CD4-positive, alpha-beta T cell treated with Interleukin-12 subunit alpha and Interleukin-12 subunit beta, for 1 hour (primary cell): ENCODE data around the gene RASGRP2.
A peak's percentile ranks its signal among the peaks of the same experiment; 100 is the strongest.

Experiments used
- DNase-seq: peaks from one replicate; pipeline ENCODE4 v3.0.0-alpha.2; 2020

Gene RASGRP2

DNA sequence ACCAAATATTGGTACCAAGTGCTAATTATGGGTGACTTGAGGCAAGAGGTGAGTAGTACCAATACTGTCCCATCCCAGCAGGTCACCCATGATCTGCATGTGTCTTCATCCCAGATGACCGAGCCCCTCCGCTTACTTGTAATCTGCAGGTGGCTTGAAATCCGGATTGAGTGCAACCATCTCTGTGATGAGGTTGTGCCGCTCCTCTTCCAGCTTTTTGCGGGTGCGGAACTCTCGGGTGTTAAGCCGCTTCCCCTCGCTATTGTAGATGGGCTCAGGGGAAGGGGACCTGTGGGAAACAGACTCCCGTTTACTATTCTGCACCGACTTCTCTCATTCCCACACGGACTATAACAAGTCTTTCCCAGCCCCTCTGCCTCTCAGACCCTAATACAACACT is 26.2 kb upstream of the RASGRP2 start:
- DNase-seq = no peak

GRCh38 chr11:64769283-64769682 is 25.3 kb upstream of the RASGRP2 start:
- DNase-seq = no peak

DNA sequence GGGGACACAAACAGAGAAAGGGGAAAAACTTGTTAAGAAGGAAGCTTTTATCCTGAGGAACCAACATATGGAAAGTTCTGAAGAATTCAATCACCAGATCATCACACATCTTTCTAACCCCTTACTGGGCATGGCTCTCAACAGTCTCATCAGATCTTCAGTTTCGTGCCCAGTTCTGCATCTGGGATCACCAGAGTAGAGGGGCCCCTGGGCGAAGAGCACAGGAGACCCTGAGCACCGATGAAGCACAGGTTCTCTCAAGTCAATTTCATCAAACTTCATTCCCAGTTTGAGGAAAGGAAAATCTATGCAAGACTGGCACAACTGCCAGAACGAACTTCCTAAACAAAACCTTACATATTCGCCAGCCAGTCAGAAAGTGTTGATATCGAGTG is 24.4 kb upstream of the RASGRP2 start:
- DNase-seq = no peak

- DNase-seq = peak; percentile 84
Observed at GRCh38 chr11:64767344-64768299, 23.7 kb upstream of the RASGRP2 start.

DNA sequence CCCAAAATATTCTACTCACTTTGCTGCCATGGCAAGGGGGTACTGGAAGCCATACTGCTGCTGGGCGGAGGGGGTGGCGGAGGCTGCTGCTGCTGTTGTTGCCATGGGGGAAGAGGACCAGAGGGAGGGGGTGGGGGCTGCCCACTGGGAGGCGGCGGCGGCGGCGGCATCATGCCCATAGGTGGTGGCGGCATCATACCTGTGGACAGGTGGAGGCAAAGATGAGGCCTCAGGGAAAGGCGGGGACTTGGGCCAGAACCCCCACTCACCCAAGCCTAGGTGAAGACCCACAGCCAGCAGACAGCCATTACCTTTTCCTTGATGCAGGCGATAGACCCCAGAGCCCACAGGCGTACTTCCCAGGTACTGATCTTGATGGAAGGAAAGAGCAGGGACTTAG is 22.9 kb upstream of the RASGRP2 start:
- no peak for DNase-seq

GRCh38 chr11:64765851-64766665 is 22.1 kb upstream of the RASGRP2 start:
- no peak for DNase-seq

DNA sequence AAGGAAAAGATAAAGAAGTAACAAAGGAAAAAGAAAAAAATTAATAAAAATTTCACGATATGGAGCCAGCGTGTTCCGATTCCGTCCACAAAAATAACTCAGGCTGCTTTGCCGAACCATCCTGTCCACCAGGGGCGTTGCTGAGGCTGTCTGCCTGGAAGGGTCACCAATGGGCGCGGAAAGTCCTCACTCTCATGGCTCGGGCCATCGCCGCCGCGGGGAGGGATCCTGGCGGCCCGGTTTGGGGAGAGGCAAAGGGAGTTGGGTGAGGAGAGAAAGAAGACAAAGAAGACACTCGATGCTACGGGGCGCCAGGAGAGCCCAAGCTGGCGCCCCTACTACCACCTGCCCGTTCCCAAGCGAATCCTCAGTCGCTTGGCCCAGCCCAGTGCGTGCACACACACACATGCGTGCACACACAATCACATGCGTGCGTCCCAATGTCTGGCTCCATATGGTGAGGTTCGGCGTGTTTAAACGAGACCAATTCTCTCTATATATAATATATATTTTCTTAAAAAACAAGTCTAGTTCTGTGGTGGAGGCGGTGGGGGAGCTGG is 21.4 kb upstream of the RASGRP2 start:
- DNase-seq = no peak

- DNase-seq = no peak
Observed at GRCh38 chr11:64764753-64765152, 20.8 kb upstream of the RASGRP2 start.

- peak; percentile 76 for DNase-seq
Observed at GRCh38 chr11:64764040-64764611, 20.2 kb upstream of the RASGRP2 start.

GRCh38 chr11:64763526-64764039 is 19.6 kb upstream of the RASGRP2 start:
- no peak for DNase-seq

GRCh38 chr11:64762674-64763525 is 19.0 kb upstream of the RASGRP2 start:
- DNase-seq = peak; percentile 45

DNA sequence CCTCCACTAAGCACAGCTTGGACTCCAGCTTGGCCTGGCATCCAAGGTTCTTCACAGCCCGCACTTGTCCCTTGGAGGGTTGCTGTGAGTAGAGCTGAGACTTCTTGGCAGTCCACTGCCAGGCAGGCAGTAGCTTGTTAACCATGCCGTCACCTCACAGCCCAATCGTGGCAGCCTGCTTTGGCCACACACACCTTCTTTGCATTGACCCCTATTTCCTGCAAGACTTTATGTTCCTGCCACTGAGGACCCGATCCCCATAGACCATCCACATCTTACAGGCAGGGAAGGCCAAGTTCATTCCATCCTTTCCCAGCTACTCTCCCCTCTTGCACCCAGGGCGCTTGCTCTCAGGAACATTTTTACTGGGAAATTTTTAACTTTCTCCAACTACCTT is 18.3 kb upstream of the RASGRP2 start:
- DNase-seq = peak; percentile 41

- DNase-seq = no peak
Observed at GRCh38 chr11:64760759-64761420, 16.9 kb upstream of the RASGRP2 start.

DNA sequence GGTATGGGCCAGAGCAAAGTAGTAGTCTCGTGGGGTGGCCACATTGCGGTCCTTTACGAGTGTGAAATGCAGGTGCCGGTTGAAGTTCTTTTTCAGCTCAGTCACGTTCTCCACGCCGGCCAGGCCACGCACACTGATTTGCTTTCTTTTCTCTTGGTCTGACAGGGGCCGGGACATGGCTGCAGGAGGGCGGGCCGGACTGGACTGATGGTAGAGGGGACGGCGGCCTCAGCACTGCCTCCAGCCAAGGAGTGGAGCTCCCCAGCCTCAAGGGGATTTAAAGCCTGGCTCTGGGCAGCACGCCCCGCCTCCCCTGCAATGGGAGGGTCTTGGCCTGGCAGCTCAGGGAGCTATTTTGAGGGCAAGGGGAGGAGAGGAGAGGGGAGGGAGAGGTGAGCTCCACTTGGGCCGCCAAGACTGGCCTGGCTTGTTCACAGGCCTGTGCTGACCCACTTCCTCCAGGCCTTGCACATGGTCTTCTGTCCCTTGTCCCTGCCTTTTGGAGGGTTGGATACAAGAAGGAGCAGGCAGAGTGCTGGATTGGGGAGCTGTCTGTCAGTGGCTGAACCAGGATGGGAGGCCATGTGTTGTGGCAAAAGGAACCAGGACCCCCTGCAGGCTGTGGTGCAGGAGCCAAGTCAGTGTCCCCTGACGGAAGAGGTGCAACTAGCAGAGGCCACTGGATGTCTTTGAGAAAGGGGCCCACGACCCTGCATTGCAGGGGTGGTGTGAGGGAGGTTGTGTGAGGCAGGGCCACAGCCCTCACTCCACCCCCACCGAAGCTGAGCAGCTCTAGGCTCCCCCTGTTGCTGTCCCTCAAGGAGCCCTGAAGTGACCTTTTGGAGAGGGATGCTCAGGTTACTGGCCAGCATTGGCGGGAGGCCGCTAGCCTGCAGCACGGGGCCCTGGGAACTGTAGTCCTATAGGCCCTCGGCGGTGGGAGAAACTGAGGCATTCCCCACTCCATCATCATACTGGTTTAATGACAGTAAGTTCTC is 16.1 kb upstream of the RASGRP2 start, which contains the start of gene PYGM:
TSS of gene PYGM (minus strand) at position 253 of the 998 bp plus-strand sequence. CDS start at position 177, 76 bp downstream.
- peak; percentile 42 for DNase-seq

DNA sequence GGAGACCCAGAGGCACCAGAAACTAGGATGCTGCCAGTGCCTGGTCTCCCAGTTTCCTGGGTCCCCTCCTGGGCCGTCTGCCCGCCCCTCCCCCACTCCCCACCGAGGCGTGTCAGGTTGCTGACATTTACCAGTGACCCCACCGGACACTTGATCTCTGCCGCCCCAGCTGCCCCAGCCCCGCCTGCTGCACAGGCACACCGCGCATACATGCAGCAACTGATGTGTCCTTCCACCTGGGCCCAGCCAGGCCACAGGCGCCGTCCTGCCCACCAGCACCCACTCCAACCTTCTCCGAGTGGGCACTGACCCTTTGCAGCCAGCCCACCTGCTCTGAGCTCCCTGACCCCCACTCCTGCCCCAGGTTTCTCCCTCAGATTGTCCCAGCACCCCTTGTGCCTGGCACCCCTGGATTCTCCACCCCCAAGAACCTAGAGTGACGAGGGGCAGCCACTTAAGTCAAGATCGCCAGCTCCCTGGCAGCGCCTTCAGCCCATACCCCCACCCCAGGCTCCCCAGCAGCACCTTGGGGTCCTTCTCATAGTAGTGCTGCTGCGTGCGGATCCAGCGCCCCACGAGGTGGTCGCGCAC is 15.3 kb upstream of the RASGRP2 start:
- no peak for DNase-seq

GRCh38 chr11:64758330-64759079 is 14.6 kb upstream of the RASGRP2 start:
- DNase-seq = no peak

GRCh38 chr11:64757549-64758329 is 13.8 kb upstream of the RASGRP2 start:
- no peak for DNase-seq
